H1 (cell line): Measurements from ENCODE around the gene PSD2. TPM values are rescaled to one million over a fixed set of nuclear protein-coding genes. Genes with fewer than 3 reads are reported as not detected.

ENCODE experiments used
- CTCF ChIA-PET: fragments of 300-600 bp; sonication (Branson Sonifier 250); formaldehyde crosslinking; loops from one replicate; lab custom pipeline; 2021; ENCODE audit not compliant: partially characterized antibody; lab: Charles Lee
- POLR2A ChIA-PET: fragments of 300-600 bp; sonication (Branson Sonifier 250); formaldehyde crosslinking; loops from one replicate; lab custom pipeline; 2021; ENCODE audit warnings: inconsistent platforms; ENCODE audit not compliant: partially characterized antibody; lab: Charles Lee
- DNase-seq, 2 experiments: peaks; one replicate each; pipeline versions ENCODE4 v3.0.0 to v3.0.0-alpha.2; 2010 to 2022; ENCODE audit warnings: low spot score in 2 of 2, low read depth in 1 of 2, mixed read lengths in 1 of 2
- FAIRE-seq: peaks from 2 replicates; lab custom pipeline; 2011; peaks lifted over from hg19 to GRCh38; lab: Jason Lieb, UNC
- H2AFZ ChIP-seq: 2 replicates; pipeline ENCODE4 v1.8.1; 2012; ENCODE audit warnings: low read length, inconsistent platforms
- H2AK5ac ChIP-seq: 2 replicates; pipeline ENCODE4 v1.6.1; 2013; ENCODE audit warnings: low read depth, low read length
- H2BK120ac ChIP-seq: replicated peaks from 2 replicates; pipeline ENCODE3; 2013; ENCODE audit warnings: low read depth, low read length, inconsistent platforms
- H2BK12ac ChIP-seq: 2 replicates; pipeline ENCODE4 v1.6.1; 2013; ENCODE audit warnings: low read depth, low read length
- H2BK15ac ChIP-seq: 2 replicates; pipeline ENCODE4 v1.6.1; 2013; ENCODE audit warnings: low read length
- H2BK20ac ChIP-seq: 2 replicates; pipeline ENCODE4 v1.6.1; 2013; ENCODE audit warnings: low read length
- H2BK5ac ChIP-seq: 2 replicates; pipeline ENCODE4 v1.6.1; 2013; ENCODE audit warnings: low read depth, low read length
- H3K14ac ChIP-seq: 2 replicates; pipeline ENCODE4 v1.6.1; 2013; ENCODE audit warnings: inconsistent platforms; ENCODE audit not compliant: insufficient read length
- H3K18ac ChIP-seq: 2 replicates; pipeline ENCODE4 v1.6.1; 2013; ENCODE audit warnings: low read length; ENCODE audit errors: extremely low read depth
- H3K23ac ChIP-seq: 2 replicates; pipeline ENCODE4 v1.6.1; 2013; ENCODE audit warnings: inconsistent platforms; ENCODE audit not compliant: insufficient read length
- H3K23me2 ChIP-seq: 2 replicates; pipeline ENCODE4 v1.6.1; 2013; ENCODE audit warnings: low read depth, low read length
- H3K27ac ChIP-seq: 2 replicates; pipeline ENCODE4 v1.6.1; 2011; ENCODE audit warnings: low read depth, low read length, inconsistent platforms
- H3K27me3 ChIP-seq, 4 experiments: replicated peaks in 1 of 4; 1 replicate in 1 of 4; 2 replicates in 3 of 4; pipeline versions ENCODE4 v1.6.1 to v1.8.1; 2011 to 2013; ENCODE audit warnings: low read length in 3 of 4, mild to moderate bottlenecking in 3 of 4, inconsistent platforms in 2 of 4, mixed read lengths in 2 of 4, moderate library complexity in 1 of 4; ENCODE audit not compliant: control insufficient read depth in 3 of 4, insufficient read depth in 3 of 4; ENCODE audit errors: extremely low read depth in 1 of 4
- H3K36me3 ChIP-seq, 4 experiments: 2 replicates each; pipeline versions ENCODE4 v1.6.1 to v1.8.1; 2011 to 2013; ENCODE audit warnings: mild to moderate bottlenecking in 4 of 4, low read length in 3 of 4, moderate library complexity in 2 of 4, control low read depth in 1 of 4, inconsistent platforms in 1 of 4; ENCODE audit not compliant: insufficient read depth in 4 of 4, control insufficient read depth in 2 of 4
- H3K4ac ChIP-seq: replicated peaks from 2 replicates; pipeline ENCODE3; 2013; ENCODE audit warnings: low read length, low read depth, mixed read lengths, inconsistent platforms; ENCODE audit not compliant: insufficient read length
- H3K4me1 ChIP-seq, 4 experiments: replicated peaks in 1 of 4; 1 replicate in 1 of 4; 2 replicates in 3 of 4; pipeline versions ENCODE4 v1.6.1 to v1.8.1; 2011 to 2013; ENCODE audit warnings: low read length in 3 of 4, inconsistent platforms in 2 of 4, mixed read lengths in 1 of 4; ENCODE audit not compliant: insufficient read depth in 4 of 4, control insufficient read depth in 3 of 4
- H3K4me2 ChIP-seq, 2 experiments: 2 replicates each; pipeline versions ENCODE4 v1.6.1 to v1.8.1; 2011 to 2013; ENCODE audit warnings: low read depth in 2 of 2, low read length in 2 of 2, control low read depth in 1 of 2, inconsistent platforms in 1 of 2, mild to moderate bottlenecking in 1 of 2; ENCODE audit not compliant: insufficient read depth in 1 of 2
- H3K4me3 ChIP-seq, 4 experiments: fragments of 200-600, 300-600 bp in 1 of 4; sonication (generic), shearing (Covaris generic), sonication (Bioruptor Twin) in 1 of 4; 2 replicates each; pipeline versions ENCODE4 v1.5.1 to v1.8.1; 2011 to 2016; ENCODE audit warnings: low read length in 4 of 4, low read depth in 3 of 4, control low read depth in 2 of 4, inconsistent platforms in 2 of 4, mild to moderate bottlenecking in 2 of 4, mixed read lengths in 1 of 4, moderate library complexity in 1 of 4; ENCODE audit not compliant: insufficient read depth in 2 of 4; ENCODE audit errors: extremely low read depth in 1 of 4
- H3K56ac ChIP-seq: replicated peaks from 2 replicates; pipeline ENCODE3; 2013; ENCODE audit warnings: low read depth, mild to moderate bottlenecking, mixed read lengths, low read length, inconsistent platforms; ENCODE audit not compliant: insufficient read length
- H3K79me1 ChIP-seq: 2 replicates; pipeline ENCODE4 v1.6.1; 2013; ENCODE audit warnings: low read depth, low read length, control low read depth
- H3K79me2 ChIP-seq, 2 experiments: 2 replicates each; pipeline versions ENCODE4 v1.6.1 to v1.8.1; 2012 to 2013; ENCODE audit warnings: low read length in 2 of 2, mild to moderate bottlenecking in 2 of 2, inconsistent platforms in 1 of 2; ENCODE audit not compliant: insufficient read depth in 2 of 2, control insufficient read depth in 1 of 2
- H3K9ac ChIP-seq, 4 experiments: replicated peaks in 1 of 4; 1 replicate in 1 of 4; 2 replicates in 3 of 4; pipeline versions ENCODE4 v1.6.1 to v1.8.1; 2011 to 2013; ENCODE audit warnings: low read depth in 3 of 4, low read length in 3 of 4, control low read depth in 2 of 4, mild to moderate bottlenecking in 2 of 4, moderate library complexity in 2 of 4, inconsistent platforms in 1 of 4; ENCODE audit errors: extremely low read depth in 1 of 4
- H3K9me3 ChIP-seq, 2 experiments: 2 replicates each; pipeline versions ENCODE4 v1.6.1 to v1.8.1; 2012 to 2013; ENCODE audit warnings: mild to moderate bottlenecking in 2 of 2, moderate library complexity in 2 of 2, control low read depth in 1 of 2, inconsistent platforms in 1 of 2, low read depth in 1 of 2, low read length in 1 of 2, mixed read lengths in 1 of 2; ENCODE audit not compliant: insufficient read depth in 2 of 2
- H4K20me1 ChIP-seq, 2 experiments: replicated peaks in 1 of 2; 2 replicates each; pipeline versions ENCODE3 to v1.8.1; 2011 to 2013; ENCODE audit warnings: inconsistent platforms in 2 of 2, low read length in 2 of 2, mild to moderate bottlenecking in 1 of 2; ENCODE audit not compliant: insufficient read depth in 2 of 2, control insufficient read depth in 1 of 2
- H4K5ac ChIP-seq: 2 replicates; pipeline ENCODE4 v1.6.1; 2013; ENCODE audit warnings: low read length, low read depth, mixed read lengths, inconsistent platforms; ENCODE audit not compliant: insufficient read length
- H4K8ac ChIP-seq: 2 replicates; pipeline ENCODE4 v1.8.0; 2013; ENCODE audit warnings: mild to moderate bottlenecking, moderate library complexity, low read length, inconsistent platforms; ENCODE audit not compliant: insufficient read depth; ENCODE audit errors: extremely low read depth
- H4K91ac ChIP-seq: replicated peaks from 2 replicates; pipeline ENCODE3; 2013; ENCODE audit warnings: low read length, mixed read lengths, inconsistent platforms; ENCODE audit not compliant: insufficient read length
- BCL11A ChIP-seq, 2 experiments: IDR thresholded peaks; one replicate each; pipeline ENCODE4 v1.6.1; 2011; ENCODE audit warnings: low read depth in 2 of 2, low read length in 2 of 2, mild to moderate bottlenecking in 2 of 2
- BRCA1 ChIP-seq: IDR thresholded peaks from 2 replicates; pipeline ENCODE4 v1.6.1; 2012; ENCODE audit warnings: low read depth, low read length, improper control_type of control experiment
- CHD1 ChIP-seq: IDR thresholded peaks from 2 replicates; pipeline ENCODE4 v1.6.1; 2012; ENCODE audit warnings: low read depth, low read length, improper control_type of control experiment
- CREB1 ChIP-seq: IDR thresholded peaks from 2 replicates; pipeline ENCODE4 v1.6.1; 2012; ENCODE audit warnings: inconsistent platforms
- EGR1 ChIP-seq: IDR thresholded peaks from 2 replicates; pipeline ENCODE4 v1.6.1; 2011; ENCODE audit warnings: low read depth, low read length, borderline replicate concordance
- EZH2 ChIP-seq: fragments of 200-600 bp; sonication (generic); IDR thresholded peaks from 2 replicates; pipeline ENCODE4 v1.7.1; 2012; ENCODE audit warnings: low read depth, mild to moderate bottlenecking, moderate library complexity, low read length, inconsistent platforms; ENCODE audit not compliant: severe bottlenecking
- MAFK ChIP-seq: IDR thresholded peaks from 2 replicates; pipeline ENCODE4 v1.6.1; 2012; ENCODE audit warnings: low read depth, mild to moderate bottlenecking, improper control_type of control experiment, low read length
- POLR2AphosphoS5 ChIP-seq: IDR thresholded peaks from 2 replicates; pipeline ENCODE4 v1.6.1; 2011; ENCODE audit warnings: low read depth, low read length
- SIX5 ChIP-seq: IDR thresholded peaks from 2 replicates; pipeline ENCODE4 v1.6.1; 2011; ENCODE audit warnings: mild to moderate bottlenecking, low read depth, low read length
- TAF7 ChIP-seq: optimal IDR thresholded peaks from 2 replicates; pipeline ENCODE3; 2011; ENCODE audit warnings: low read depth, mild to moderate bottlenecking, inconsistent platforms, low read length, moderate library complexity, borderline replicate concordance
- TCF12 ChIP-seq: IDR thresholded peaks from 2 replicates; pipeline ENCODE4 v1.6.1; 2011; ENCODE audit warnings: low read depth, mild to moderate bottlenecking, low read length
- TEAD4 ChIP-seq: IDR thresholded peaks from 2 replicates; pipeline ENCODE4 v1.6.1; 2012; ENCODE audit warnings: low read depth, low read length, inconsistent platforms, mixed read lengths
- ZNF274 ChIP-seq: IDR thresholded peaks from 2 replicates; pipeline ENCODE4 v1.7.0; 2012; ENCODE audit warnings: low read length, borderline replicate concordance; ENCODE audit errors: extremely low read depth
- WGBS, 2 experiments: shearing (Covaris generic) in 1 of 2; methylation state at CpG; one replicate each; pipeline versions ENCODE4 v1.1.6 to v1.1.7; 2013 to 2015; ENCODE audit warnings: low lambda C conversion rate in 2 of 2, mixed read lengths in 2 of 2, inconsistent platforms in 1 of 2, low coverage in 1 of 2, missing lambda C conversion rate in 1 of 2; ENCODE audit not compliant: insufficient replicate concordance in 2 of 2, insufficient coverage in 1 of 2, insufficient read length in 1 of 2; ENCODE audit errors: extremely low coverage in 1 of 2, missing lambda C conversion rate in 1 of 2; 5-methylcytosine and 5-hydroxymethylcytosine counted together
- polyA plus RNA-seq, 7 experiments: library from polyadenylated mRNA; depleted of rRNA in 3 of 7; stranded (reverse) in 5 of 7; unstranded in 2 of 7; fragments of >200 nt in 5 of 7; fragments of 200-250 nt in 2 of 7; gene quantifications; 1 replicate in 5 of 7; 2 replicates in 1 of 7; 4 replicates in 1 of 7; pipeline versions ENCODE4 v1.2.1 to v1.2.3, GENCODE V29; 2011 to 2013; ENCODE audit warnings: missing spikeins in 2 of 7, mixed read lengths in 2 of 7
- total RNA-seq: library from RNA; stranded (reverse); fragmentation: NEBNext Ultra II Directional; extraction: Animal tissue kit (Norgen Biotek cat#: 25700); gene quantifications from 2 replicates; pipeline ENCODE4 v1.2.1, GENCODE V29; 2021
- TF ChIP-seq, protein P1 (sequence below): IDR thresholded peaks from 2 replicates; pipeline ENCODE4 v1.6.1; 2012; ENCODE audit warnings: low read length, inconsistent platforms

PSD2 gene
- total and polyA plus RNA-seq, 2 of the 8 experiments (the other 6 are each of a cell fraction or from before 2014, with no cell fraction given): 0.06 to 0.14 TPM

GRCh38 chr5:139862313-139862712, 66.7 kb downstream of the PSD2 start:
- Histone ChIP-seq H4K91ac (no peak overlapping the region), H4K5ac (no peak overlapping the region), H3K18ac (no peak overlapping the region), H3K4me1 (no peaks in the 10 kb centered on the region), H3K56ac (no peak overlapping the region), H4K20me1 (no peaks in the 10 kb centered on the region), H2BK12ac (peak overlapping the region; percentile 43; the same call in 1 of the 2 replicates), H3K36me3 (no peaks in the 10 kb centered on the region), H3K23ac (peak overlapping the region; percentile 9), H2BK5ac (no peak overlapping the region), H3K79me1 (no peaks in the 10 kb centered on the region), H3K9me3 (no peaks in the 10 kb centered on the region), H3K23me2 (no peaks in the 10 kb centered on the region), H2AK5ac (no peak overlapping the region), H3K4ac (no peak overlapping the region), H3K4me3 (no peak overlapping the region), H2BK120ac (no peak overlapping the region), H3K79me2 (no peaks in the 10 kb centered on the region), H2BK15ac (no peak overlapping the region), H2BK20ac (peak overlapping the region; percentile 23; the same call in 1 of the 2 replicates), H3K27ac (no peak overlapping the region), H2AFZ (no peak overlapping the region), H3K9ac (no peak overlapping the region), H3K4me2 (no peak overlapping the region), H3K14ac (no peak overlapping the region), H3K27me3 (peaks cover 0 to 4% (median 0%) of the 10 kb centered on the region in 4 experiments; a peak in 2 of 7 replicates), H4K8ac (no peak overlapping the region; the same call in 1 of the 2 replicates)
- 95% methylated on average over 2 of the region's 2 CpGs; no CpG with 5 or more reads in 1 of the 2 experiments for WGBS, 2 experiments
- DNase-seq: no peak
- CTCF ChIA-PET: interaction anchor here (0.8 to 13.2 kb wide), 29 partner anchors 8 to 199 kb away, joined by 3 to 173 read pairs (median 9); no protein-coding TSS in a partner anchor
- POLR2A ChIA-PET: interaction anchor here (1.0 to 1.4 kb wide), 2 partner anchors 75 to 87 kb away, joined by 4 read pairs; no protein-coding TSS in a partner anchor
- no peak for FAIRE-seq
- TF ChIP-seq TEAD4 (no peak), MAFK (no peak), TAF7 (no peak), EGR1 (no peak), CHD1 (no peak), BCL11A (IDR thresholded peaks at IDR 0.05; ENCODE audit: low read depth in 2 of 2, low read length in 2 of 2) (no peak), POLR2AphosphoS5 (no peak), CREB1 (no peak), SIX5 (no peak), TCF12 (no peak), BRCA1 (no peak), EZH2 (no peak), ZNF274 (no peak)
- TF ChIP-seq, protein P1, sequence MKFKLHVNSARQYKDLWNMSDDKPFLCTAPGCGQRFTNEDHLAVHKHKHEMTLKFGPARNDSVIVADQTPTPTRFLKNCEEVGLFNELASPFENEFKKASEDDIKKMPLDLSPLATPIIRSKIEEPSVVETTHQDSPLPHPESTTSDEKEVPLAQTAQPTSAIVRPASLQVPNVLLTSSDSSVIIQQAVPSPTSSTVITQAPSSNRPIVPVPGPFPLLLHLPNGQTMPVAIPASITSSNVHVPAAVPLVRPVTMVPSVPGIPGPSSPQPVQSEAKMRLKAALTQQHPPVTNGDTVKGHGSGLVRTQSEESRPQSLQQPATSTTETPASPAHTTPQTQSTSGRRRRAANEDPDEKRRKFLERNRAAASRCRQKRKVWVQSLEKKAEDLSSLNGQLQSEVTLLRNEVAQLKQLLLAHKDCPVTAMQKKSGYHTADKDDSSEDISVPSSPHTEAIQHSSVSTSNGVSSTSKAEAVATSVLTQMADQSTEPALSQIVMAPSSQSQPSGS: no peak
